H1 (cell line): ENCODE data around the gene S100A6. TPM values are rescaled to one million over a fixed set of nuclear protein-coding genes. Genes with fewer than 3 reads are reported as not detected.

Experiments
- CTCF ChIA-PET: fragments of 300-600 bp; sonication (Branson Sonifier 250); formaldehyde crosslinking; loops from one replicate; lab custom pipeline; 2021; ENCODE audit not compliant: partially characterized antibody; lab: Charles Lee
- POLR2A ChIA-PET: fragments of 300-600 bp; sonication (Branson Sonifier 250); formaldehyde crosslinking; loops from one replicate; lab custom pipeline; 2021; ENCODE audit warnings: inconsistent platforms; ENCODE audit not compliant: partially characterized antibody; lab: Charles Lee
- DNase-seq, 2 experiments: peaks; one replicate each; pipeline versions ENCODE4 v3.0.0 to v3.0.0-alpha.2; 2010 to 2022; ENCODE audit warnings: low spot score in 2 of 2, low read depth in 1 of 2, mixed read lengths in 1 of 2
- FAIRE-seq: peaks from 2 replicates; lab custom pipeline; 2011; peaks lifted over from hg19 to GRCh38; lab: Jason Lieb, UNC
- H2AFZ ChIP-seq: 2 replicates; pipeline ENCODE4 v1.8.1; 2012; ENCODE audit warnings: low read length, inconsistent platforms
- H2AK5ac ChIP-seq: 2 replicates; pipeline ENCODE4 v1.6.1; 2013; ENCODE audit warnings: low read depth, low read length
- H2BK120ac ChIP-seq: replicated peaks from 2 replicates; pipeline ENCODE3; 2013; ENCODE audit warnings: low read depth, low read length, inconsistent platforms
- H2BK12ac ChIP-seq: 2 replicates; pipeline ENCODE4 v1.6.1; 2013; ENCODE audit warnings: low read depth, low read length
- H2BK15ac ChIP-seq: 2 replicates; pipeline ENCODE4 v1.6.1; 2013; ENCODE audit warnings: low read length
- H2BK20ac ChIP-seq: 2 replicates; pipeline ENCODE4 v1.6.1; 2013; ENCODE audit warnings: low read length
- H2BK5ac ChIP-seq: 2 replicates; pipeline ENCODE4 v1.6.1; 2013; ENCODE audit warnings: low read depth, low read length
- H3K14ac ChIP-seq: 2 replicates; pipeline ENCODE4 v1.6.1; 2013; ENCODE audit warnings: inconsistent platforms; ENCODE audit not compliant: insufficient read length
- H3K18ac ChIP-seq: 2 replicates; pipeline ENCODE4 v1.6.1; 2013; ENCODE audit warnings: low read length; ENCODE audit errors: extremely low read depth
- H3K23ac ChIP-seq: 2 replicates; pipeline ENCODE4 v1.6.1; 2013; ENCODE audit warnings: inconsistent platforms; ENCODE audit not compliant: insufficient read length
- H3K23me2 ChIP-seq: 2 replicates; pipeline ENCODE4 v1.6.1; 2013; ENCODE audit warnings: low read depth, low read length
- H3K27ac ChIP-seq: 2 replicates; pipeline ENCODE4 v1.6.1; 2011; ENCODE audit warnings: low read depth, low read length, inconsistent platforms
- H3K27me3 ChIP-seq, 4 experiments: replicated peaks in 1 of 4; 1 replicate in 1 of 4; 2 replicates in 3 of 4; pipeline versions ENCODE4 v1.6.1 to v1.8.1; 2011 to 2013; ENCODE audit warnings: low read length in 3 of 4, mild to moderate bottlenecking in 3 of 4, inconsistent platforms in 2 of 4, mixed read lengths in 2 of 4, moderate library complexity in 1 of 4; ENCODE audit not compliant: control insufficient read depth in 3 of 4, insufficient read depth in 3 of 4; ENCODE audit errors: extremely low read depth in 1 of 4
- H3K36me3 ChIP-seq, 4 experiments: 2 replicates each; pipeline versions ENCODE4 v1.6.1 to v1.8.1; 2011 to 2013; ENCODE audit warnings: mild to moderate bottlenecking in 4 of 4, low read length in 3 of 4, moderate library complexity in 2 of 4, control low read depth in 1 of 4, inconsistent platforms in 1 of 4; ENCODE audit not compliant: insufficient read depth in 4 of 4, control insufficient read depth in 2 of 4
- H3K4ac ChIP-seq: replicated peaks from 2 replicates; pipeline ENCODE3; 2013; ENCODE audit warnings: low read length, low read depth, mixed read lengths, inconsistent platforms; ENCODE audit not compliant: insufficient read length
- H3K4me1 ChIP-seq, 4 experiments: replicated peaks in 1 of 4; 1 replicate in 1 of 4; 2 replicates in 3 of 4; pipeline versions ENCODE4 v1.6.1 to v1.8.1; 2011 to 2013; ENCODE audit warnings: low read length in 3 of 4, inconsistent platforms in 2 of 4, mixed read lengths in 1 of 4; ENCODE audit not compliant: insufficient read depth in 4 of 4, control insufficient read depth in 3 of 4
- H3K4me2 ChIP-seq, 2 experiments: 2 replicates each; pipeline versions ENCODE4 v1.6.1 to v1.8.1; 2011 to 2013; ENCODE audit warnings: low read depth in 2 of 2, low read length in 2 of 2, control low read depth in 1 of 2, inconsistent platforms in 1 of 2, mild to moderate bottlenecking in 1 of 2; ENCODE audit not compliant: insufficient read depth in 1 of 2
- H3K4me3 ChIP-seq, 4 experiments: fragments of 200-600, 300-600 bp in 1 of 4; sonication (generic), shearing (Covaris generic), sonication (Bioruptor Twin) in 1 of 4; 2 replicates each; pipeline versions ENCODE4 v1.5.1 to v1.8.1; 2011 to 2016; ENCODE audit warnings: low read length in 4 of 4, low read depth in 3 of 4, control low read depth in 2 of 4, inconsistent platforms in 2 of 4, mild to moderate bottlenecking in 2 of 4, mixed read lengths in 1 of 4, moderate library complexity in 1 of 4; ENCODE audit not compliant: insufficient read depth in 2 of 4; ENCODE audit errors: extremely low read depth in 1 of 4
- H3K56ac ChIP-seq: replicated peaks from 2 replicates; pipeline ENCODE3; 2013; ENCODE audit warnings: low read depth, mild to moderate bottlenecking, mixed read lengths, low read length, inconsistent platforms; ENCODE audit not compliant: insufficient read length
- H3K79me1 ChIP-seq: 2 replicates; pipeline ENCODE4 v1.6.1; 2013; ENCODE audit warnings: low read depth, low read length, control low read depth
- H3K79me2 ChIP-seq, 2 experiments: 2 replicates each; pipeline versions ENCODE4 v1.6.1 to v1.8.1; 2012 to 2013; ENCODE audit warnings: low read length in 2 of 2, mild to moderate bottlenecking in 2 of 2, inconsistent platforms in 1 of 2; ENCODE audit not compliant: insufficient read depth in 2 of 2, control insufficient read depth in 1 of 2
- H3K9ac ChIP-seq, 4 experiments: replicated peaks in 1 of 4; 1 replicate in 1 of 4; 2 replicates in 3 of 4; pipeline versions ENCODE4 v1.6.1 to v1.8.1; 2011 to 2013; ENCODE audit warnings: low read depth in 3 of 4, low read length in 3 of 4, control low read depth in 2 of 4, mild to moderate bottlenecking in 2 of 4, moderate library complexity in 2 of 4, inconsistent platforms in 1 of 4; ENCODE audit errors: extremely low read depth in 1 of 4
- H3K9me3 ChIP-seq, 2 experiments: 2 replicates each; pipeline versions ENCODE4 v1.6.1 to v1.8.1; 2012 to 2013; ENCODE audit warnings: mild to moderate bottlenecking in 2 of 2, moderate library complexity in 2 of 2, control low read depth in 1 of 2, inconsistent platforms in 1 of 2, low read depth in 1 of 2, low read length in 1 of 2, mixed read lengths in 1 of 2; ENCODE audit not compliant: insufficient read depth in 2 of 2
- H4K20me1 ChIP-seq, 2 experiments: replicated peaks in 1 of 2; 2 replicates each; pipeline versions ENCODE3 to v1.8.1; 2011 to 2013; ENCODE audit warnings: inconsistent platforms in 2 of 2, low read length in 2 of 2, mild to moderate bottlenecking in 1 of 2; ENCODE audit not compliant: insufficient read depth in 2 of 2, control insufficient read depth in 1 of 2
- H4K5ac ChIP-seq: 2 replicates; pipeline ENCODE4 v1.6.1; 2013; ENCODE audit warnings: low read length, low read depth, mixed read lengths, inconsistent platforms; ENCODE audit not compliant: insufficient read length
- H4K8ac ChIP-seq: 2 replicates; pipeline ENCODE4 v1.8.0; 2013; ENCODE audit warnings: mild to moderate bottlenecking, moderate library complexity, low read length, inconsistent platforms; ENCODE audit not compliant: insufficient read depth; ENCODE audit errors: extremely low read depth
- H4K91ac ChIP-seq: replicated peaks from 2 replicates; pipeline ENCODE3; 2013; ENCODE audit warnings: low read length, mixed read lengths, inconsistent platforms; ENCODE audit not compliant: insufficient read length
- BRCA1 ChIP-seq: IDR thresholded peaks from 2 replicates; pipeline ENCODE4 v1.6.1; 2012; ENCODE audit warnings: low read depth, low read length, improper control_type of control experiment
- RFX5 ChIP-seq: IDR thresholded peaks from 2 replicates; pipeline ENCODE4 v1.6.1; 2011; ENCODE audit warnings: low read depth, low read length, improper control_type of control experiment, borderline replicate concordance
- WGBS, 2 experiments: shearing (Covaris generic) in 1 of 2; methylation state at CpG; one replicate each; pipeline versions ENCODE4 v1.1.6 to v1.1.7; 2013 to 2015; ENCODE audit warnings: low lambda C conversion rate in 2 of 2, mixed read lengths in 2 of 2, inconsistent platforms in 1 of 2, low coverage in 1 of 2, missing lambda C conversion rate in 1 of 2; ENCODE audit not compliant: insufficient replicate concordance in 2 of 2, insufficient coverage in 1 of 2, insufficient read length in 1 of 2; ENCODE audit errors: extremely low coverage in 1 of 2, missing lambda C conversion rate in 1 of 2; 5-methylcytosine and 5-hydroxymethylcytosine counted together
- polyA plus RNA-seq, 7 experiments: library from polyadenylated mRNA; depleted of rRNA in 3 of 7; stranded (reverse) in 5 of 7; unstranded in 2 of 7; fragments of >200 nt in 5 of 7; fragments of 200-250 nt in 2 of 7; gene quantifications; 1 replicate in 5 of 7; 2 replicates in 1 of 7; 4 replicates in 1 of 7; pipeline versions ENCODE4 v1.2.1 to v1.2.3, GENCODE V29; 2011 to 2013; ENCODE audit warnings: missing spikeins in 2 of 7, mixed read lengths in 2 of 7
- total RNA-seq: library from RNA; stranded (reverse); fragmentation: NEBNext Ultra II Directional; extraction: Animal tissue kit (Norgen Biotek cat#: 25700); gene quantifications from 2 replicates; pipeline ENCODE4 v1.2.1, GENCODE V29; 2021

The S100A6 gene
- total and polyA plus RNA-seq, 2 of the 8 experiments (the other 6 are each of a cell fraction or from before 2014, with no cell fraction given), result 11.1 to 63.0 TPM

- Histone ChIP-seq H3K56ac (no peak overlapping the region), H2AFZ (no peak overlapping the region), H3K27me3 (no peaks in the 10 kb centered on the region), H3K27ac (no peak overlapping the region), H3K4ac (no peak overlapping the region), H3K9me3 (no peaks in the 10 kb centered on the region), H3K79me2 (no peaks in the 10 kb centered on the region), H3K14ac (no peak overlapping the region), H3K9ac (no peak overlapping the region), H3K18ac (no peak overlapping the region; the same call in 1 of the 2 replicates), H4K20me1 (no peaks in the 10 kb centered on the region), H3K36me3 (no peaks in the 10 kb centered on the region), H3K4me1 (peaks cover 6 to 9% (median 7%) of the 10 kb centered on the region in 4 experiments; a peak in 6 of 7 replicates), H4K5ac (no peak overlapping the region), H3K23ac (no peak overlapping the region), H4K8ac (no peak overlapping the region), H2AK5ac (no peak overlapping the region), H4K91ac (no peak overlapping the region), H2BK5ac (peak overlapping the region; percentile 30; the same call in 1 of the 2 replicates), H2BK12ac (no peak overlapping the region), H3K4me2 (no peak overlapping the region), H3K79me1 (no peaks in the 10 kb centered on the region), H2BK20ac (no peak overlapping the region), H2BK120ac (no peak overlapping the region), H3K23me2 (peaks cover 1% of the 10 kb centered on the region; the same call in 1 of the 2 replicates), H2BK15ac (no peak overlapping the region), H3K4me3 (no peak overlapping the region)
- WGBS, 2 experiments, result 88% methylated on average over 5 of the region's 5 CpGs; no CpG with 5 or more reads in 1 of the 2 experiments
- ChIA-PET POLR2A (interaction anchor here (1.1 to 1.3 kb wide), 2 partner anchors 12 to 99 kb away, joined by 3 to 4 read pairs; no protein-coding TSS in a partner anchor), CTCF (interaction anchor here (0.7 to 4.1 kb wide), 7 partner anchors 9 to 175 kb away, joined by 3 to 19 read pairs (median 6); partner anchors contain the start of genes S100A1 and S100A13)
- DNase-seq, result no peak
- no peak for FAIRE-seq
- TF ChIP-seq RFX5, result no peak
- no peak for TF ChIP-seq BRCA1
Measured at GRCh38 chr1:153527683-153528040, 8.1 kb downstream of the S100A6 start.
